GM19035 (cell line): ENCODE measurements around the gene VPS29.
A peak's percentile ranks its signal among the peaks of the same experiment; 100 is the strongest.
"Not testable (repeated sequence)": the region's sequence is repeated elsewhere in the genome, so short reads cannot be mapped to it uniquely, and the experiment has no call there.

ENCODE experiments used
- ATAC-seq: cut with Tn5 transposase; IDR thresholded peaks from one replicate; pipeline ENCODE4 v1.9.1; 2021; ENCODE audit not compliant: unreplicated experiment

Gene VPS29

DNA sequence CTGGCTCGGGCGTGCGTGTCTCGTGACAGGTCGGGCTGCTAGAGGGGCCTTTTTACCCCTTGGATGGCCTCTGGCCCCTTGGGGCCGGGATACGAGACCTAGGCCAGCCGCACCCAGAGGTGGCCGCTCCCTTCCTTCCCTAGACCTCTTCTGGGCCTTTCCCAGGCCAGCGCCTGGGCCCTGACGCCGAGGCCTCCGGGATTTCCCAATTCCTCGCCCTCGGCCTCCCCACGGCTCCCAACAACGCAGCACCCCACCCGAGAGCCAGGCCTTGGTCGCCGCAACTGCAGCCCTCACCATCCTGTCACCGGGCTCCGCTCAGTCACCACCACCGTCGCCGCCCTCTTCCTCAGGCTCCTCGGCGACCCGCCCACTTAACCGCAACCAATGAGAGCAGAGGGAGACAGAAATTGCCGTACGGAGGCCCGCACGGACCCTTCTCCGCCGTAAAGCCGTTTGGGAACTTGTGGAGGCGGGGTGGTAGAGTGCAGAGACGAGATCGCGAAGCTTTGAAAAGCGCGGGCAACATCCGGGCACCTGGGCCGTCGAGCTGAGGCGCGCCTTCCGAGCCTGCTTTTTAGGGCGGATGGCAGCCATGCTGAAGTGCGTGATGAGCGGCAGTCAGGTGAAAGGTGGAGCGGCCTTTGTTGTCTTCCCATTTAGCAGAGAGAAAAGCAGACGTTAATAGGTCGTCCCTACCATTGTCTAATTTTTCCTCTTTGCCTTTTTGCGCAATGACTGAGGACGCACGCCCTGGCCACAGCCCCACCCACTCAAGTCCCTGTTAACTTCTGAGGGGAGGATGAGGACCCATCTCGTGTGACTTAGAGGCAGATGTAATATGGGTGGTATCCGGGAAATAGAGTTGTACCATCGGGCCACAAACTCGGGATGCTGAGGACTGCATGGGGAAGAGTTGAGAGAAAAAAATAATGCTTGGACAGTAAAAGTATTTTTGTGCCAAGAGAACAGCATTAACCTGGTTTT lies at the start of gene VPS29, which contains the start of gene RAD9B:
Gene VPS29 (minus strand): TSS at position 360 of the 987 bp plus-strand sequence. CDS start 60 bp downstream, at position 300.
Gene RAD9B (plus strand): TSS at position 580 of the 987 bp plus-strand sequence. CDS start 7 bp downstream, at position 587.
- ATAC-seq: peak; percentile 96

DNA sequence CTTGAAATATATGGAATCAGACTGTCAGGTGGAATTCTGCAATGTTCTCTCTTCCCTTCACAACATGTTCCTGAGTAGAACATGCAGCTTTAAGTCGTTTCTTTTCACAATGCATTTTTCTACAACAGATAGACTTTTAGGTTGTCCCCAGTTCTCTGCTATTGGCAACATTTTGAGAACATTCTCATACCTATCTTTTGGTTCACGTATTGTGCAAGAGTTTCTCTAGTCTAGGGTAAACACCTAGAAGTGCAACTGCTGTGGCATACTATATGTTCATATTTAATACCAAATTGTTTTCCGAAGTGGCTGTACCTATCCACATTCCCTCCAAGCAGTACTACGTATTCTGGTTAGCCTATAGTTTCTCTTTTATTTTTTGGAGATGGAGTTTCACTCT lies 49.1 kb upstream of the VPS29 start:
- no peak for ATAC-seq

DNA sequence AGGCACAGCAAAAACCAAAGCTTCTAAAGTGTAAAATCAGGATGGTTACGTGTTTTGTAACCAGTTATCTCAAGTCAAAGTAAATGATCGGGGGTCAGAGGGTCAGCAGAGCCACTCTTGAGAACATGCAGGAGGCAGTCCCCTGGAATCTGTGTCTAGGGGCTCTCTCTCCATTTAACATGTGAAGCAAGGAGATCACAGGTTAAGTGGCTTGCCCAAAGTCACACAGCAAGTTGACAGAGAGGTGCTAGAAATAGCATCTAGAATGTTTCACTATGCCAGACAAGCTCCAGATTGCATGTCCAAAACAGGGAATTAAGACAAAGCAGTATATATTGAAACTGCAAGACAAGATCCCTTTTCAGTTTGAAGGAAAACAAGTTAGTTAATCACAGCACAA lies 47.8 kb upstream of the VPS29 start:
- ATAC-seq: no peak

DNA sequence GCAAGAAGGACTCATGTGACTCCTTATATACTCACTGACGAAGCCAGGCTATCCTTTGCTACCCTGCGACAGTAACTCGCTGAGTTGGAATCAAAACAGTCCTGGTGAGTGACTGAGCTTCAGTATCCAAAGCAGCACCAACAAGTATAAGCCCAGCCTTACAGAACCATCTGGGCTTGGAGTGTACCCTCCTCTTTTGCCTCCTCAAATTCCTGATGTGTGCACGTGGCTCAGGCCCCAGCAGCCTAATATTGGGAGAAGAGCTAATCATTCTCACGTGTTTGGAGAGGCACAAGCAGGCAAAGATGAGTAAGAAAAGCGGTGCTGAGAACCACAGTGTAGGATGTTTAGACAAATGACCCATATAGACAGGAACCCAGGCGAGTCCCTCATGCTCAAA lies 46.8 kb upstream of the VPS29 start:
- ATAC-seq: no peak

DNA sequence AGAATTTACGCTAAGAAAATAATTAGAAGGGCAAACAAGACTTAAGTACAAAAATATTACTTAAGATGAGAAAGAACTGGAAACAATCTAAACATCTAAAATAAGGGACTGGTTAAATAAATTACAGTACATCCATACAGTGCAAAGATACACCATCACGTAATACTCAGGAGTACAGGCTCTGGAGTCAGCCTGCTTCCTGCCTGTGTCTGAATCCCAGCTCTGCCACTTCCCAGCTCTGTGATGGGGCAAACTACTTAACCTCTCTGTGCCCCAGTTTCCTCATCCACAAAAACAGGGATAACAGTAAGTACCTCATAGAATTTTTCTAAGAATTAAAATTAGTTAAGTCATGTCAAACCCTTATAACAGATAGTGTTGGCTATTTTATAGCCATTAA lies 45.2 kb upstream of the VPS29 start:
- ATAC-seq: no peak

DNA sequence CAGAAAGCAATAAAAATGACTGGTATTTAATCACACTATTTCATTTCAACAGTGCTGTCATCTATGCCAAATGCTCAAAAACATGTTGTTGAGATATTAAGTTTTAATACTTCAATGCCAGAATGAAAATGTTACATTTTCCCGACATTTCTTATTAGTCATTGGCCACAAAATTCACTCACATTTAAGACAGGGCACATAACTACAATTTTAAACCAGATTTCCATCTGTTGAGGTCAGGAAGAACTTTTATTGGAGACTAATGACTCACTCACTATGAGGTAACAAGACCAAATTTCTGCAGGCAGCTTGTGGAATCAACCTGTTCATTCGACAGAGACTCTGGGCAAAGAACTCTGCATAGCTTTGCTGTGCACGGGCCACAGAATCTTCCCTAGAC lies 44.4 kb upstream of the VPS29 start:
- ATAC-seq: no peak

DNA sequence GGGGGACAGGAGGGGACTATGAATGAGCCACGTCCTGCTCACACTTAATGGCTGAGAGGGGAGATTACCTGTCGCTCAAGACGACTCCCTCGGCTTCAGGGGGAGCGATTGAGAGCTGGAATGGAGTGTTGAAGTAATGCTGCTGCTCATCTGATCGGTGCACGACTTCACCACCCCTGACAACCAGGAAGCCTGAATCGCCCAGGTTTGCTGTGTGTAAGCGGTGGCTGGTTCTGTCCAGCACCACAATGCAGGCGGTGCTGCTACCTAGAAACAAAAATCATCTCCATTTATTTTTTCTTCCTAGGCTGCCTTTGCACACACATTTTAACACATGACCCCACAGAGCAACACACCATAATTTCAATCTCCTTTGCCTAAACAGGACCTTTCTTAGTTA lies 43.9 kb upstream of the VPS29 start:
- no peak for ATAC-seq

DNA sequence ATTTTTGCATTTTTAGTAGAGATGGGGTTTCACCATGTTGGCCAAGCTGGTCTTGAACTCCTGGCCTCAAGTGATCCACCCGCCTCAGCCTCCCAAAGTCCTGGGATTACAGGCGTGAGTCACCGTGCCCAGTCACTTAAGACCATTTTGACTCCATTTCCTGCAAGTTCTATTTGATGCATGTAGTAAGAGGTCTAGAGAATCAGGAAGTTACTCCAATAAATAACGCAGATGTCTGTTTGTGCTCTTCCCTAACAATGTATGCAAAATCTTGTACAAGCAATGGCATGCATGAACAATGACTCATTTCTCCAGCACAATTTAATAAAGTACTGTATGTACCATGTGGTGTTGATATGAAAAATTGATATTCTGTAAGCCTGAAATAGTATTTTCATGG lies 43.3 kb upstream of the VPS29 start:
- ATAC-seq: not testable (repeated sequence)

DNA sequence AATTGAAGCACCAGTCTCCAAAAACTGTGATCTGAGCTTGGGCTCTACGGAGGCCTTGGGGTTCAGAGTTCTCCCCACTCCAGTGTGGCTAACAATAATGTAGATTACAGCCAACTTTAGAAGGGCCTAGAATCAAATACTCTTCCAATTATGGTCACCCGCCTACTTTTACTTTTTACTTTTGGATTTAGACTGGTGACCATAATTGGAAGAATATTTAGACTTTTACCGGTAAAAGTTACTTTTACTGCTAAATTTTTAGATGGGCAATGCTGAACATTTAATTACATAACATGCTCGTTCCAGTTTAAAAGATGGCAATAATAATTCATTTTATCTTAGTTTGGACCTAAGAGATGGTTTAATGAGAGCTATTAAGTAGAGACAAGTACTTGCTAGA lies 42.1 kb upstream of the VPS29 start:
- ATAC-seq: no peak

DNA sequence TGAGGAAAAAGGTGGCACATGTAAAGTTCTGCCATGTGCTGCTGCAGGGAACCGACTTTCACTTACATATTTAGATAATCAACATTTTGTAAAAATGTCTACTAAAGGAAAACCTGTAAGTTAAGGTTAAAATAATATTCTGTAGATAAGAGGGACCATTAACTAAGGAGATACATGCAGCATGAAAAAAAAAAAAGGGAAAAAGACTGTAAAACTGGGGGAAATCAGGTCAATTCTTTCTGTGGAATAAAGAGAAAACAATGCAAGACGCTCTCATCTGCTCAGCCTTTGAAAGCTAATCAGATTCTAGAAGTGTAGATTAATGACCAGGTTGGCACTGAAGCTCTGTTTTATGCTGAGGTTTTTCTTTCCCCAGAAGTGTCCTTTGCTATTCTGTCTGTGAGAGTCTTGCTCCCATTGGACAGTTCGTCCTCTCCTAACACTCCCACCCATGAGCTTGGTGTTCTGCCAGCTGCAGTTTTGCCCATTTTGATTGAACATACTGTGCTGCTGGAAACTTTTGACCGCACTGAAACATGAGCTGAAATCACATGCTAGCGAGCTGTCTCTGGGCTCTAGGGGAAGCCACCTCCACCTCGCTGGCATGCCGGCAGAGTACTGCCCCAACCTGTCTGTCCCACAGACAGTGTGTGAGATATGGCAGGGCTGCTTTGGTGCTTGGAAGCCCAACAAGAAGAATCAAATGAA lies 41.5 kb upstream of the VPS29 start:
- no peak for ATAC-seq

DNA sequence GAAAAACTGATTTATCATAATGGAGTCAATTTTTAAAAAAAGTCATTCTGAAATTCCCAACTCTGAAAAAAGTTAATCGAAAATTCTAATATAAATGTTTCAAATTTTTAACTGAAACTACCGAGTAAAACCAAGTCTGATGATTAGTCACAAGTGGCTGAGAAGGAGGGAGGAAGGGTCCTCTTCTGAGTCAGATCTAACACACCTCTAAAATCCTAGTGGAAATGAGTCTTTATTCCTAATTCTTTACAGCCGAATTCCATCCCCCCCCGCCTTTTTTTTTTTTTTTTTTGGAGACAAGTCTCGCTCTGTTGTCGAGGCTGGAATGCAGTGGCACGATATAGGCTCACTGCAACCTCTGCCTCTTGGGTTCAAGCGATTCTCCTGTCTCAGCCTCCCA lies 38.1 kb upstream of the VPS29 start:
- no peak for ATAC-seq

DNA sequence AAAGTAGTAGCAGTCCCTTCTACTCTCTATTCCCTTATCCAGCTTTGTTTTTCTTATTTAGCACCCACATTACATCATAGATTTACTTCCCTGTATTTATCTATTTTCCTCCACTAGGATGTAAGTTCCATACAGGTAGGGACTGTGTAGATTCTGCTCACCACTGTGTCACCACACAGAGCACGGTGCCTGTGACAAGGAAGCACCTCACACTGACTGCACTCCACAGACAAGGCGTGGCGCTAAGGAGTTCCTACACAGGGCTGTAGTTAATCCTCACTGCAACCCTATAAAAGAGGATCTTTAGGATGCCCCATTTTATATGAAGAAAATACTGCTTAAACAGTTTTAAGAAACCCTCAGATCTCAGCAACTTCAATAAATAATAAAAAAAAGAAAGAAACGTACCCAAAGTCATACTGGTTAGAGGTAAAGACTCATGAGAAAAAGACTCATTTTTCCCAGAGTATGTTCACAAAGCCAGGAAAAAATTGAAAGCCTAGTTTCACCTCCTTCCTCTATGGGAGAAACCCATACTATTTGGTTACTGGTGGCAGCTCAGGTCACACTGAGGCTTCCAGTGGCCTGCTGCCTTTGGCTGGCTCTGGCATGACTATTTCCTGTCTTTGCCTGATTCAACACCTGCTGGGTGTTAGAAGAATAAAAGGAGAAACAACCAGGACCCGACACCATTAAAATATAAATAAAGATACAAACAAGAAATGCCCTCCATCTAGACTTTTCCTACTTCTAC lies 37.1 kb upstream of the VPS29 start:
- ATAC-seq: no peak

DNA sequence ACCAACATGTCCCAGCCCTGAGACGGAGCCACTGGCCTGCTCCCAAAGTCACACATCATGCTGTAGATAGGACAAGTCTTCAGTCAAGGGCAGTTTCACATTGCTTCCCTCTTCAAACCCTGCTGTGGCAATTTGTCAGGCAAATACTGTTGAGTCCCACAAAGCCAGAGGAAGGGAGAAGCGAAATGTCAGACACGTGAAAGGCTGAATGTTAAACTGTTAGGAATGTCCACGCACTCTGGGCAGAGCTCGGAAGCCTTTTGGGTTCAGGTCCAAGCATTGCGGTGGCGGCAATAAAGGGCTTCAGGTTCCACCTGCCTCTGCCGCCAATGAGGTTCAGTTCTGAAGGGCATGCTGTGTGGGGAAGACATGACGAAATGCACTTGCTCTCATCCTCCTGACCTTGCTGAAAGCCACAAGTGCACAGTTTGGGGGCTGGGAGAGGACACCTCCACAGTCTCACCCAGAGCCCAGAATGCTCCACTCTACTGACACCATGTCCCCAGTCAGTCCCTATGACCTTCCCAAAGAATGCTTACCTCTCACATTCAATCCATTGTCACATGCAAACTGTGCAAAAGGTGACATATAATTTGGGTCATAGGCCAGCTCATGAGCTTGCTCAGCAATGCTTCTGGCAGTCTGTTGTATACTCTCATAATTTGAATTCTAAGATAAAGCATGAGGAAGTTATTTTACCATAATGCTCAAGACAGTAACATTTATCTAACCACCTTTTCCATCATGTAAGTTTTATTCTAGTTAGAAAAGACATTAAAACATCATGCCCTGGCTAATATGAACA lies 35.9 kb upstream of the VPS29 start:
- ATAC-seq: no peak

DNA sequence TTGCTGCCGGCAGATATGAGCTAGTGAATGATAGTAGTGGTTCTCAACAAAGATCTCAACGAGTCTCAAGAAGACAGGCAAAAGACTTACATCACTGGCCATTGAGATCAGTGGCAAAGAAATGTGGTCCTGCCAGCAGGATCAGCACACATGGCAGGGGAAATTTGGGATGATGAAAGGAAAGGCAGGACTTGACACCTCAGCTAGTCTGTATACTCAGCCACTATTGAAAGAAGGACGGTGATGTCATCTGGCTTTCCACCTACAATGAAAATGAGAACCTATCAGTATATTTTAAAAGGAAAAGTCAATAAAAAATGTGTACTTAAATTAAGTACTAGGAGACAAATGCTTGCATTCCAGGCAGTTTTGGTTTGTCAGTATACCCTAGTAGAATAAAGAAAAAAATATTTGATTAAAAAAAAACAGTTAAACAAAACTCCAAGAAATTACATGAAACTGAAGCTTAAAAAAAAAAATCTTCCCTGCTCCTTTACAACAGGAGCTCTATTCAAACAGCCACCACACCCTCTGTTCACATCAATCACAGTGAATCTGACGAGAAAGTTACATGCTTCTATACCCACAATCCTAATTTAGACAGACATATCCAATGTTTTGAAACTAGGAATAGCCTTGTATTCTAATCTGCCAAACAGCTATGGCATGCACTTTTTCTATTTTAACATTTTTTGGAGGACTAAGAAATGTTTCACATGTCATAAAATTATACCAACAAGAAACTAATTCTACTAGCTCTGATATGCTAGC lies 35.1 kb upstream of the VPS29 start:
- ATAC-seq: no peak

DNA sequence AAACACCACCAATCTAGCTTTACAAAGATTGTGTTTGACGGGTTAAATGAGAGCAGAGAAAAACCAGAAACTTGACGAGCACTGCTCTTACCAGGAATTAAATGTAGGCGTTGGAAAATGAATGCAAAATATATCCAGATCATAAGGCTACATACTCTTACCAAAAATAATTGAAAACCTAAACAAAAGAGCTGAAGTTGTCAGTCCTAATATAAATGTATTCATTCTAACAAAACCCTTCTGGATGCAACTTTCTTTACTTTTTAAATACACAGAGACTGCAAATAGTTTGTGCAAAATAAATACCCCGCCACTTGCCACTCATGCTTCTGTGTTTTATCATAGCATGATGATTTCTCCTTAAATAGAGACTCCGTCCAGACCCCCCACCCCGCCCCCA lies 32.9 kb upstream of the VPS29 start:
- no peak for ATAC-seq

DNA sequence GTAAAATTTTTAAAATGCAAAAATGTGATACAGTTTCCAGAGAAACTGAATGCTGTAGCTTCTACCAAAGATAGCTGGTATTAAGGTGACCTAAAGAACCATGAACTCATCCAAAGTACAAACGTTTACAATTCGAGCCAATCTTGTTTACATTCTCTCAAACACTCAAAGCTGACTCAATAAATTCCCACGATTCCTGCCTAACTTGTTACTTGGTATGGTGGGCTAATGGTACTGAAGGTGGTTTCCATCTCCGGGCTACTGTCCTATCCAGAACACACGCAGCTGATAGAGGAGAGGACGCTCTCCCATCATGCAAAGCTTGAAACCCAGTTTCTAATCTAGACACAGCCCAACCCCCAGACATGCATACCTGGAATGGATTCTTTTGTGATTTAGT lies 31.7 kb upstream of the VPS29 start:
- no peak for ATAC-seq

DNA sequence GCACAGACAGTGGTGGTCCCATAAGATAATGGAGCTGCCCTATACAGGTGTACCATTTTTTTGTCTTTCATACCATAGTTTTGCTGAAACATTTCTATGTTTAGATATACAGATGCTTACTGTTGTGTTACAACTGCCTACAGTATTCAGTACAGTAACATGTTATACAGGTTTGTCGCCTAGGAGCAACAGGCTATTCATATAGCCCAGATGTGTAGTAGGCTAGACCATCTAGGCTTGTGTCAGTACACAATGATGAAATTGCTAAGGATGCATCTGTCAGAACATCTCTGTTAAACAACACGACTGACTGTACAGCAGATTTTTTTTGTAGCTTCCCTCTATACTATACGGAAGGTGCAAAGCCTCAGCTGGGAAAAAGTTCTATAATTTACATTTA lies 30.7 kb upstream of the VPS29 start:
- ATAC-seq: no peak

DNA sequence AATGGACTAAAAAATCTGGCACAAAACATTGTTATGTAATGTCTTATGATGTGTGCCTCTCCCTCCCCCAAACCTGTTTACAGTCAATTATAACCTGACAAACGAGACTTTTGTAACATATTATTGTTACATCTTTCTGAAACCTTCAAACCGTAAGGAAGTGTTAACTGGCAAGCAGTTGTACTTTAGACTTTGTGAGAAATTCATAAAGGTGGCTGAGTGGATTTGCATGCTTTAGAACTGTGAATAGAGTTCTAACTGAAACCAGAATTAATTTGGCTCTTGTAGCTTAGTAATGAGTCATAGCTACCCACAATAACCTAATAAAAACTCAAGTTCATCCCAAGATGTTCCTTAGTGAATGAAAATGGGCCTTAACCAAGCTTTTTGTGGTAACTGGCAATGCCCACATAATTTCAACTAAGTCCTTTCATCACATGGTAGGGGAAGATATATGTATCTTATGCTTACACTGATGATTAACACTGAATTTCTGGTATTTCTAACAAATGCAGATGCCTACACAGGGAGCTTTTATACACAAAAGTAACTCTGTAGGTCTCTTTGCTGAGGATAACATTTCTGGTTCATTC lies 29.9 kb upstream of the VPS29 start:
- ATAC-seq: peak; percentile 90

DNA sequence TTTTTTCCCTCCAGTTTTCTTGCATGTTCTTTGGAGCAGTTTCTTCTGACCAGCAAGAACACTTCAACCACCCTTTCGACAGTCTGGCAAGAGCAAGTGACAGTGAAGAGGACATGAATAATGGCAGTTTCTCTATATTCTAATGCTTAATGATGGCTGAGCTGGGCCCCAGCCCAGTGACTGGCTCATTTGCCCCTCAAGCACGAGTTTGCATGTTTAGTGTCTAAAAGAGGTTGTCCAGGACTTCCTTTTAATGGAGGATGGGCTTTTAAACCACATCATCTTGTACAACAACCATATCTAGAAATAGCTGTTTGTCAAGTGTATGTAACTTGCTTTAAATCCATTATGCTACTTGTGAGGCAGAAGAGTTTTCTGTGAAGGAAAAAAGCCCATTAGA lies 28.6 kb upstream of the VPS29 start:
- no peak for ATAC-seq
